ENCODE data around the gene DDX25. TPM values are rescaled to one million over a fixed set of nuclear protein-coding genes. Genes with fewer than 3 reads are reported as not detected.
A peak's percentile ranks its signal among the peaks of the same experiment; 100 is the strongest.

DDX25 gene
- total and polyA plus RNA-seq, 9 of the 15 experiments (the other 6 are each of a cell fraction or from before 2014, with no cell fraction given) = not detected

- TF ChIP-seq ZNF668 (CRISPR knock-in tag; IDR thresholded peaks at IDR 0.05) (no peak), POLR2AphosphoS2 (IDR thresholded peaks at IDR 0.05; ENCODE audit: low read length) (no peak), IRF2 (CRISPR knock-in tag; IDR thresholded peaks at IDR 0.05) (no peak), JUND (IDR thresholded peaks at IDR 0.05; ENCODE audit: borderline replicate concordance, low read depth, low read length) (0 out of 2 replicates have a peak, but pooled peaks have one; percentile 19), JUND (tag; IDR thresholded peaks at IDR 0.05; ENCODE audit: borderline replicate concordance, low read depth, low read length) (no peak; the same call in 2 of the 3 replicates), ZNF76 (CRISPR knock-in tag; IDR thresholded peaks at IDR 0.05; ENCODE audit: borderline replicate concordance) (no peak), THRAP3 (IDR thresholded peaks at IDR 0.05; ENCODE audit: borderline replicate concordance) (no peak), KLF10 (CRISPR knock-in tag; IDR thresholded peaks at IDR 0.05) (no peak), FOXM1 (IDR thresholded peaks at IDR 0.05; ENCODE audit: low read depth) (no peak), FOXM1 (CRISPR knock-in tag; IDR thresholded peaks at IDR 0.05; ENCODE audit: low read depth) (no peak), ZFP36 (IDR thresholded peaks at IDR 0.05; ENCODE audit: low read depth, low read length, partially characterized antibody) (no peak), ZNF780A (CRISPR knock-in tag; IDR thresholded peaks at IDR 0.05) (no peak), MCM7 (IDR thresholded peaks at IDR 0.05) (no peak), HMG20B (CRISPR knock-in tag; IDR thresholded peaks at IDR 0.05) (no peak), HEY1 (CRISPR knock-in tag; IDR thresholded peaks at IDR 0.05; ENCODE audit: borderline replicate concordance) (no peak), ZNF655 (CRISPR knock-in tag; IDR thresholded peaks at IDR 0.05) (no peak), ZNF764 (CRISPR knock-in tag; IDR thresholded peaks at IDR 0.05; ENCODE audit: low read depth) (no peak), ZBTB12 (CRISPR knock-in tag; IDR thresholded peaks at IDR 0.05) (peak; percentile 61), ZNF143 (CRISPR knock-in tag; IDR thresholded peaks at IDR 0.05) (peak; percentile 84), MBD2 (IDR thresholded peaks at IDR 0.05; ENCODE audit: borderline replicate concordance, low read depth) (peak; percentile 73), NCOA2 (IDR thresholded peaks at IDR 0.05; ENCODE audit: partially characterized antibody in 2 of 2) (no peak), ZNF766 (CRISPR knock-in tag; conservative IDR thresholded peaks at IDR 0.05) (peak; percentile 48; the same call in 1 of the 2 replicates), PHB (CRISPR knock-in tag; IDR thresholded peaks at IDR 0.05) (no peak), ZC3H11A (IDR thresholded peaks at IDR 0.05; ENCODE audit: low read depth, low read length) (no peak), ZNF3 (CRISPR knock-in tag; IDR thresholded peaks at IDR 0.05) (no peak), ZNF551 (CRISPR knock-in tag; IDR thresholded peaks at IDR 0.05) (no peak), MAFF (IDR thresholded peaks at IDR 0.05; ENCODE audit: low read length) (no peak)
- TF ChIP-seq, protein P1, sequence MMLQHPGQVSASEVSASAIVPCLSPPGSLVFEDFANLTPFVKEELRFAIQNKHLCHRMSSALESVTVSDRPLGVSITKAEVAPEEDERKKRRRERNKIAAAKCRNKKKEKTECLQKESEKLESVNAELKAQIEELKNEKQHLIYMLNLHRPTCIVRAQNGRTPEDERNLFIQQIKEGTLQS (IDR thresholded peaks at IDR 0.05) = no peak
- TF ChIP-seq, protein P1 (CRISPR knock-in tag; conservative IDR thresholded peaks at IDR 0.05) = no peak
These were observed 1.2 kb upstream of the DDX25 start, which contains the start of gene PUS3 (continued) for GRCh38 chr11:125902927-125903710.

All from K562 (cell line).